ENCODE data around the gene UBE2K.
A peak's percentile ranks its signal among the peaks of the same experiment; 100 is the strongest.
"Not testable (repeated sequence)": the region's sequence is repeated elsewhere in the genome, so short reads cannot be mapped to it uniquely, and the experiment has no call there.

The UBE2K gene

GRCh38 chr4:39704789-39705188 lies 6.9 kb downstream of the UBE2K start:
- H3K27ac Mint-ChIP-seq; H3K4me3 Mint-ChIP-seq; H3K27me3 Mint-ChIP-seq; intact Hi-C loops (cut with micrococcal nuclease); H3K9me3 Mint-ChIP-seq: not testable (repeated sequence)
- Mint-ChIP-seq H3K4me1 (ENCODE audit: low read depth) (peaks cover 24% of the 10 kb centered on the region), H3K36me3 (ENCODE audit: low read depth) (peaks cover 50% of the 10 kb centered on the region)

DNA sequence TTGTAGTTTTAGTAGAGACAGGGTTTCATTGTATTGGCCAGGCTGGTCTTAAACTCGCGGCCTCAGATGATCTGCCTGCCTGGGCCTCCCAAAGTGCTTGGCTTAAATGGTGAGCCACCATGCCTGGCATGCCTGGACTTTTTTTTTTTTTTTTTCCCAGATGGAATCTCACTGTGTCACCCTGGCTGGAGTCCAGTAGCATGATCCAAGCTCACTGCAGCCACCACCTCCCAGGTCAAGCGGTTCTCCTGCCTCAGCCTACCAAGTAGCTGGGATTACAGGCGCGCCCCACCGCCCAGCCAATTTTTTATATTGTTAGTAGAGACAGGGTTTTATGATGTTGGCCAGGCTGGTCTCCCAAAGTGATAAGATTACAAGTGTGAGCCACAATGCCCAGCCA lies 8.4 kb downstream of the UBE2K start:
- Mint-ChIP-seq H3K9me3 (no peaks in the 10 kb centered on the region), H3K27ac (peak overlapping the region; percentile 24), H3K4me1 (ENCODE audit: low read depth) (peaks cover 20% of the 10 kb centered on the region), H3K36me3 (ENCODE audit: low read depth) (peaks cover 50% of the 10 kb centered on the region), H3K4me3 (no peak overlapping the region), H3K27me3 (no peaks in the 10 kb centered on the region)
- intact Hi-C loops (cut with micrococcal nuclease): no loop called here

GRCh38 chr4:39706741-39707511 lies 9.0 kb downstream of the UBE2K start:
- intact Hi-C loops (cut with micrococcal nuclease): no loop called here
- Mint-ChIP-seq H3K27ac (peak overlapping the region; percentile 24), H3K9me3 (no peaks in the 10 kb centered on the region), H3K36me3 (ENCODE audit: low read depth) (peaks cover 46% of the 10 kb centered on the region), H3K4me1 (ENCODE audit: low read depth) (peaks cover 26% of the 10 kb centered on the region), H3K27me3 (no peaks in the 10 kb centered on the region), H3K4me3 (no peak overlapping the region)

DNA sequence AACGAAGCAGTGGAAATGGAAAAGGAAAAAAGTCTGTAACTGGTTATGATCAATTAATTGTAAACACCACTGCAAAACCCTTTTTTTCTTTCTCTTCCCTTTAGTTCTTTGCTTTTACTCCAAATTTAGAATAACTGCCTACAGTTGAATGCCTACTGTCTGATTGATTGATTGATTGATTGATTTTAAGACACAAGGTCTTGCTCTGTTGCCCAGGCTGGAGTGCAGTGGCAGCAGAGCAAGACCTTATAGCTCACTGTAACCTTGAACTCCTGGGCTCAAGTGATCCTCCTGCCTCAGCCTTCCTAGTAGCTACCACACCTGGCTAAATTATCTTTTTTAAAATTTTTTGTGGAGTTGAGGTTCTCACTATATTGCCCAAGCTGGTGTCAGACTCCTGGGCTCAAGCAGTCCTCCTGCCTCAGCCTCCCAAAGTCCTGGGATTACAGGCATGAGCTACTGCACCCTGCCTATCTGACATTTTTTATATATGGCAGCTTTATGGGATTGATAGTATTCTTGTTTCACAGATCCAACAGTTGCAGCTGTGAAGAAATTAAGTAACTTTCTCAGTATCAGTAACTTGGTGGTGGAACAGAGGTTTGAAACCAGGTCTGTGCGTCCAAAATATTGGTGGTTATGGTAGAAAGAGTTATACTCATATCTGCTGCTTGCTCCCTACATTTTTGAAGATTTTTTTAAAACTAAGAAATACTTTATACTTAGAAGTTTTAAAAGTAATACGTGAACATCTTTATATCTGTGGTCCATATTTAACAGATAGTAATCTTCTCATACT lies 12.4 kb downstream of the UBE2K start:
- Mint-ChIP-seq H3K36me3 (ENCODE audit: low read depth) (peaks cover 22% of the 10 kb centered on the region), H3K27me3 (no peaks in the 10 kb centered on the region), H3K27ac (no peak overlapping the region), H3K4me3 (no peak overlapping the region), H3K4me1 (ENCODE audit: low read depth) (peaks cover 42% of the 10 kb centered on the region), H3K9me3 (no peaks in the 10 kb centered on the region)
- intact Hi-C loops (cut with micrococcal nuclease): no loop called here

- Mint-ChIP-seq H3K4me3 (no peak overlapping the region), H3K4me1 (ENCODE audit: low read depth) (peaks cover 53% of the 10 kb centered on the region), H3K36me3 (ENCODE audit: low read depth) (peaks cover 21% of the 10 kb centered on the region), H3K27ac (no peak overlapping the region), H3K9me3 (no peaks in the 10 kb centered on the region), H3K27me3 (no peaks in the 10 kb centered on the region)
- intact Hi-C loops (cut with micrococcal nuclease): no loop called here
Observed at GRCh38 chr4:39712819-39713607, 15.1 kb downstream of the UBE2K start.

DNA sequence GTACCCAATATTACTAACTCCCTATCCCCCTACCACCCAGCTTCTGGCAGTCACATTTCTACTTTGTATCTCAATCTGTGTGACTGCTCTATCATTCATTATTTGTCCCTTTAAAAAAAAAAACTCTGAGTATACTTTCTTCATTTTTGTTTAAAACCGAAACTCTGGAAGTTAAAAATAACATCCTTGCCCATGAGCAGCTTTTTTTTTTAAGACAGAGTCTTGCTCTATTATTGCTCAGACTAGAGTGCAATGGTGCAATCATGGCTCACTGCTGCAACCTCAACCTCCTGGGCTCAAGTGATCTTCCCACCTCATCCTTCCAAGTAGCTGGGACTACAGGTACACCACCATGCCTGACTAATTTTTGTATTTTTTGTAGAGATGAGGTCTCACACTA lies 15.8 kb downstream of the UBE2K start:
- Mint-ChIP-seq H3K36me3 (ENCODE audit: low read depth) (peaks cover 28% of the 10 kb centered on the region), H3K4me3 (no peak overlapping the region), H3K27ac (no peak overlapping the region), H3K4me1 (ENCODE audit: low read depth) (peaks cover 52% of the 10 kb centered on the region), H3K9me3 (no peaks in the 10 kb centered on the region), H3K27me3 (no peaks in the 10 kb centered on the region)
- intact Hi-C loops (cut with micrococcal nuclease): no loop called here

DNA sequence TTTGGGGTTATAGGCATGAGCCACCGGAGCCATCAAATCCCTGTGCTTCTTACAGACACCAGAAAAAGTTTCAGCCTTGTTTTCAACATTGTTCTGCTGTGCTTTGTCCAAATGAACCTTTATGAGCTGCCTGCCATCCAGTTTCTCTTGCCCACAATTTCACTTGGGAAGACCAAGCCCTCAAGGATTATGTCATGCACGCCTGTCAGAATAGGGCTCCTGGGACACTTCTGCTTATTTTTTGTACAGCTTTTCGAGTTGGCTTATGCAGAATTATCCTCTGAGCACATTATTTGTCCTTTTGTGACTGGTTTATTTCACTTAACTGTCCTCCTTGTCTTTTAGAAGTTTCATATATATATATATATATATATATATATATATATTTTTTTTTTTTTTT lies 16.2 kb downstream of the UBE2K start:
- Mint-ChIP-seq H3K4me1 (ENCODE audit: low read depth) (peaks cover 51% of the 10 kb centered on the region), H3K27ac (no peak overlapping the region), H3K27me3 (no peaks in the 10 kb centered on the region), H3K36me3 (ENCODE audit: low read depth) (peaks cover 33% of the 10 kb centered on the region), H3K9me3 (no peaks in the 10 kb centered on the region), H3K4me3 (no peak overlapping the region)
- intact Hi-C loops (cut with micrococcal nuclease): no loop called here

DNA sequence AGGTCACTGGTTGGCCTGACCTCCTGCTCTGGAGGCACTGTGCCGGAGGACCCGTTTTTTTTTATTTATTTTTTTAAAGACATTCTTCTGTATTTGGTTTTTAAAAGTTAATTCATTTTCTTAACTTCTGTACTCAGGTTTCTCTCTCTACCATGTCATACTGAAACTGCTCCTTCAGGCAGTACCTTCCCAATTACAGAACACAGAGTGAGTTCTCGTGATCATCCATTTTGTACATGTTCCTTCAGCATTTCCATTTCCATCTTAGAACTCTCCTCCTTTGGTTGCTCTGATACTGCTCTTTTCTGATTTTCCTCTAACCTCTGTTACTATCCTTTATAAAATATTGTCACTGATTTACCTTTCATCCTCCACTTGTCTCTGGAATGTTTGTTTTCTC lies 17.9 kb downstream of the UBE2K start:
- H3K4me3 Mint-ChIP-seq: no peak overlapping the region
- peaks cover 40% of the 10 kb centered on the region for H3K36me3 Mint-ChIP-seq (ENCODE audit: low read depth)
- no peaks in the 10 kb centered on the region for H3K9me3 Mint-ChIP-seq
- H3K27me3 Mint-ChIP-seq: no peaks in the 10 kb centered on the region
- H3K4me1 Mint-ChIP-seq (ENCODE audit: low read depth): peaks cover 57% of the 10 kb centered on the region
- peak overlapping the region; percentile 51 for H3K27ac Mint-ChIP-seq
- intact Hi-C loops (cut with micrococcal nuclease): no loop called here

- H3K36me3 Mint-ChIP-seq (ENCODE audit: low read depth): peaks cover 40% of the 10 kb centered on the region
- H3K27me3 Mint-ChIP-seq: no peaks in the 10 kb centered on the region
- peak overlapping the region; percentile 51 for H3K27ac Mint-ChIP-seq
- intact Hi-C loops (cut with micrococcal nuclease): no loop called here
- H3K4me3 Mint-ChIP-seq: no peak overlapping the region
- no peaks in the 10 kb centered on the region for H3K9me3 Mint-ChIP-seq
- peaks cover 62% of the 10 kb centered on the region for H3K4me1 Mint-ChIP-seq (ENCODE audit: low read depth)
Observed at GRCh38 chr4:39716356-39716755, 18.4 kb downstream of the UBE2K start.

DNA sequence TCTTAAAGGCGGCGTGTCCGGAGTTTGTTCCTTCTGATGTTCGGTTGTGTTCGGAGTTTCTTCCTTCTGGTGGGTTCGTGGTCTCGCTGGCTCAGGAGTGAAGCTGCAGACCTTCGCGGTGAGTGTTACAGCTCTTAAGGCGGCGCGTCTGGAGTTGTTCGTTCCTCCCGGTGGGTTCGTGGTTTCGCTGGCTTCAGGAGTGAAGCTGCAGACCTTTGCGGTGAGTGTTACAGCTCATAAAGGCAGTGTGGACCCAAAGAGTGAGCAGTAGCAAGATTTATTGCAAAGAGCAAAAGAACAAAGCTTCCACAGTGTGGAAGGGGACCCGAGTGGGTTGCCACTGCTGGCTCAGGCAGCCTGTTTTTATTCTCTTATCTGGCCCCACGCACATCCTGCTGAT lies 19.8 kb downstream of the UBE2K start:
- H3K4me3 Mint-ChIP-seq; H3K27me3 Mint-ChIP-seq; intact Hi-C loops (cut with micrococcal nuclease); H3K9me3 Mint-ChIP-seq: not testable (repeated sequence)
- peak overlapping the region; percentile 37 for H3K27ac Mint-ChIP-seq
- peaks cover 44% of the 10 kb centered on the region for H3K36me3 Mint-ChIP-seq (ENCODE audit: low read depth)
- peaks cover 56% of the 10 kb centered on the region for H3K4me1 Mint-ChIP-seq (ENCODE audit: low read depth)

DNA sequence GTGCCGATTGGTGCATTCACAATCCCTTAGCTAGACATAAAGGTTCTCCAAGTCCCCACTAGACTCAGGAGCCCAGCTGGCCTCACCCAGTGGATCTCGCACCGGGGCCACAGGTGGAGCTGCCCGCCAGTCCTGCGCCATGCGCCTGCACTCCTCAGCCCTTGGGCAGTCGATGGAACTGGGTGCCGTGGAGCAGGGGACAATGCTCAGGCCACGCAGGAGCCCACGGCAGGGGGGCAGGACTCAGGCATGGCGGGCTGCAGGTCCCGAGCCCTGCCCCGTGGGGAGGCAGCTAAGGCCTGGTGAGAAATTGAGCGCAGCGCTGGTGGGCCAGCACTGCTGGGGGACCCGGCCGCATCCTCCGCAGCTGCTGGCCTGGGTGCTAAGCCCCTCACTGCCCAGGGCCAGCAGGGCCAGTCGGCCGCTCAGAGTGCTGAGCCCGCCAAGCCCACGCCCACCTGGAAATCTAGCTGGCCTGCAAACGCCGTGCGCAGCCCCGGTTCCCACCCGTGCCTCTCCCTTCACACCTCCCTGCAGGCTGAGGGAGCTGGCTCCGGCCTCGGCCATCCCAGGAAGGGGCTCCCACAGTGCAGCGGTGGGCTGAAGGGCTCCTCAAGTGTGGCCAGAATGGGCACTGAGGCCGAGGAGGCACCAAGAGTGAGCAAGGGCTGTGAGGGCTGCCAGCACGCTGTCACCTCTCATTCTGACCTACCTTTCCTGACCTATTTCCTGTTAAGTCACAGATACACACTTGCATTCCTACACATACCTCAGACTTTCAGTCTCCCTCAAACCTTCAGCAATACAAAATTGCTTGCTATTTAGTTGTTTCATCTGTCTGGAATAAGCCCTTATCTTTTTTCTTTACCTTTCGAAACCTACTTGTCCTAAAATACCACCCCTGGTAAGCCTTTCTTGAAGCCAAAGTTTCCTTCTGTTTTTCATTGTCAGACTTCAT lies 20.7 kb downstream of the UBE2K start:
- Mint-ChIP-seq H3K27ac (no peak overlapping the region), H3K27me3 (no peaks in the 10 kb centered on the region), H3K9me3 (no peaks in the 10 kb centered on the region), H3K36me3 (ENCODE audit: low read depth) (peaks cover 51% of the 10 kb centered on the region), H3K4me3 (no peak overlapping the region), H3K4me1 (ENCODE audit: low read depth) (peaks cover 51% of the 10 kb centered on the region)
- intact Hi-C loops (cut with micrococcal nuclease): no loop called here

DNA sequence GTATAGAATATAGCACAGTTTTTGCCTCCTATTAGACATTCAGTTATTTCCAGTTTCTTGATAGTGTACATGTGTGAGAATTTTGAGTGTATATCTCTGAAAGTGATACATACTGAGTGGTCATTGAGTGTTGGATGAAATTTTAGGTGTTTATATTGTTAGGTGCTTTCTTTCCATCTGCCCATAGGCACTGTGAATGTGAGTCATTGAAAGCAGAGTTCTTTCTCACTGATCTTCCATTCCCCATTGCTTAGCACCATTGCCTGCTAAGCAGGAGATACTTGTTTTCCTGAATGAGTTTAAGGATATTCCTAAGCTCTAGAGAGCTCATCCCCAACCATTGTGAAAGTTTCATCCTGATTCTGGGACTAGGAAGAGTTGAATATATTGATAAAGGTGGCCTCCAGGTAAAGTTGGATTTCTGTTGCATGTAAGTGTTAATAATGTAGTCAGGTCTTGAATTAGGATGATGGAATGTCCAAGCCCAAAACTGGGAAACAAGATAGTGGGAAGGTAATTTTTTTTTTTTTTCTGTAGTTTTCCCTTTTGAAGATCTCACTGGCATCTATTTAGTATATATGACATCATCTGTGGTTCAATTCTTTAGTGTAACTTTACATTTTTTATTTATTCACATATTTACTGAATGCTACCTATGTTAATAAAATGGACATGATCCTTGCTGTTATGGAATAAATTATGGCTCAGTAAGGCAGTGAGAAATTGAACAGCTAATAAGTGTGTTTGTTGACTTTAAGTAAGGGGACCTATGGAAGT lies 22.1 kb downstream of the UBE2K start:
- H3K27ac Mint-ChIP-seq: no peak overlapping the region
- H3K4me1 Mint-ChIP-seq (ENCODE audit: low read depth): peaks cover 48% of the 10 kb centered on the region
- H3K36me3 Mint-ChIP-seq (ENCODE audit: low read depth): peaks cover 51% of the 10 kb centered on the region
- no peaks in the 10 kb centered on the region for H3K9me3 Mint-ChIP-seq
- H3K4me3 Mint-ChIP-seq: no peak overlapping the region
- intact Hi-C loops (cut with micrococcal nuclease): no loop called here
- no peaks in the 10 kb centered on the region for H3K27me3 Mint-ChIP-seq

DNA sequence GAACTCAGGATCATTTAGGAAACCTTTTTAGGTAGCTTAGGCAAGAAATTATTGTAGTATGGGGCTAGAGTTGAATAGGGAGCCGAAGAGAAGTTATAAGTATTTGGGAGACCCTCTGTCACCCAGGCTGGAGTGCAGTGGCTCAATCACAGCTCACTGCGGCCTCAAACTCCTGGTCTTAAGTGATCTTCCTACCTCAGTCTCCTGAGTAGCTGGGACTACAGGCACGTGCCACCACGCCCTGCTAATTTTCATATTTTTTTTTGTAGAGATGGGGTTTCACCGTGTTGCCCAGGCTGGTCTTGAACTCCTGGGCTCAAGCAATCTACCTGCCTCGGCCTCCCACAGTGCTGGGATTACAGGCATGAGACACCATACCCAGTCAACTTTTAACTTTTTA lies 23.3 kb downstream of the UBE2K start:
- intact Hi-C loops (cut with micrococcal nuclease); H3K9me3 Mint-ChIP-seq; H3K27me3 Mint-ChIP-seq; H3K4me3 Mint-ChIP-seq: not testable (repeated sequence)
- peaks cover 51% of the 10 kb centered on the region for H3K4me1 Mint-ChIP-seq (ENCODE audit: low read depth)
- peak overlapping the region; percentile 16 for H3K27ac Mint-ChIP-seq
- peaks cover 48% of the 10 kb centered on the region for H3K36me3 Mint-ChIP-seq (ENCODE audit: low read depth)
